B cell (primary cell): Measurements from ENCODE around the gene CNTN2. TPM values are rescaled to one million over a fixed set of nuclear protein-coding genes. Genes with fewer than 3 reads are reported as not detected.

ENCODE experiments used
- ATAC-seq: fragments of 200-7000 bp; cut with Tn5 transposase; one replicate; pipeline ENCODE4 v1.10.0; 2021; ENCODE audit warnings: low read depth, mild to moderate bottlenecking, moderate number of reproducible peaks, moderate library complexity
- CTCF ChIA-PET: fragments of 350-600 bp; sonication (Branson Sonifier 250); formaldehyde crosslinking; loops from one replicate; lab custom pipeline; 2021; ENCODE audit warnings: antibody characterized with exemption, inconsistent platforms; lab: Charles Lee
- POLR2A ChIA-PET: fragments of 350-600 bp; sonication (Branson Sonifier 250); formaldehyde crosslinking; loops from one replicate; lab custom pipeline; 2021; ENCODE audit warnings: antibody characterized with exemption; lab: Charles Lee
- DNase-seq: peaks from one replicate; pipeline ENCODE4 v3.0.0; 2013
- H2AFZ ChIP-seq: 2 replicates; pipeline ENCODE4 v1.6.1; 2012; ENCODE audit warnings: mild to moderate bottlenecking, low read depth, low read length; ENCODE audit not compliant: insufficient read depth, poor library complexity, severe bottlenecking
- H3K27ac ChIP-seq, 2 donors: 1 replicate in 1 of 2; 2 replicates in 1 of 2; pipeline ENCODE4 v1.5.1; 2012 to 2013; ENCODE audit warnings: low read length in 2 of 2, mild to moderate bottlenecking in 2 of 2, moderate library complexity in 1 of 2
- H3K27me3 ChIP-seq, 4 experiments: fragments of 200-600 bp in 1 of 4; sonication (generic) in 1 of 4; replicated peaks in 1 of 4; 1 replicate in 2 of 4; 2 replicates in 2 of 4; pipeline versions ENCODE4 v1.6.1 to v1.7.0; 2013 to 2016; ENCODE audit warnings: low read length in 3 of 4, mild to moderate bottlenecking in 2 of 4, mixed read lengths in 1 of 4, moderate library complexity in 1 of 4; ENCODE audit not compliant: insufficient read depth in 4 of 4, control insufficient read depth in 3 of 4; ENCODE audit errors: control extremely low read depth in 1 of 4
- H3K36me3 ChIP-seq, 2 experiments: replicated peaks in 1 of 2; 1 replicate in 1 of 2; 2 replicates in 1 of 2; pipeline versions ENCODE4 v1.6.1 to v1.7.1; 2013; ENCODE audit warnings: low read length in 1 of 2; ENCODE audit not compliant: insufficient read depth in 2 of 2, control insufficient read depth in 1 of 2; ENCODE audit errors: control extremely low read depth in 1 of 2, extremely low read depth in 1 of 2
- H3K4me1 ChIP-seq, 2 donors: fragments of 200-600 bp in 1 of 2; sonication (generic) in 1 of 2; 1 replicate in 1 of 2; 2 replicates in 1 of 2; pipeline versions ENCODE4 v1.5.1 to v1.6.1; 2013 to 2017; ENCODE audit warnings: low read length in 2 of 2; ENCODE audit not compliant: control insufficient read depth in 2 of 2, insufficient read depth in 2 of 2
- H3K4me2 ChIP-seq: replicated peaks from 2 replicates; pipeline ENCODE3; 2012; ENCODE audit warnings: mild to moderate bottlenecking, low read depth, low read length; ENCODE audit not compliant: poor library complexity, severe bottlenecking
- H3K4me3 ChIP-seq, 5 experiments: fragments of 200-600 bp in 1 of 5; sonication (generic) in 1 of 5; 1 replicate in 3 of 5; 2 replicates in 2 of 5; pipeline versions ENCODE4 v1.5.1 to v1.7.0; 2011 to 2016; ENCODE audit warnings: low read length in 4 of 5, mild to moderate bottlenecking in 4 of 5, low read depth in 2 of 5, control low read depth in 1 of 5, moderate library complexity in 1 of 5; ENCODE audit not compliant: insufficient read depth in 1 of 5; ENCODE audit errors: control extremely low read depth in 1 of 5, extremely low read depth in 1 of 5
- H3K79me2 ChIP-seq: fragments of 200-600 bp; sonication (generic); one replicate; pipeline ENCODE4 v1.6.0; 2016; ENCODE audit warnings: low read length; ENCODE audit not compliant: control insufficient read depth, insufficient read depth
- H3K9ac ChIP-seq: fragments of 200-600 bp; sonication (generic); 2 replicates; pipeline ENCODE4 v1.6.1; 2017; ENCODE audit warnings: mild to moderate bottlenecking, low read length, moderate library complexity
- H3K9me3 ChIP-seq, 3 donors: one replicate each; pipeline versions ENCODE4 v1.6.1 to v1.7.1; 2013; ENCODE audit warnings: low read length in 2 of 3; ENCODE audit not compliant: control insufficient read depth in 2 of 3, insufficient read depth in 1 of 3; ENCODE audit errors: control extremely low read depth in 1 of 3
- H4K20me1 ChIP-seq: 2 replicates; pipeline ENCODE4 v1.6.0; 2012; ENCODE audit warnings: mild to moderate bottlenecking, low read length; ENCODE audit not compliant: insufficient read depth, control insufficient read depth, poor library complexity, severe bottlenecking
- H3K27ac Mint-ChIP-seq: one replicate; pipeline ENCODE4 v1.8.0; 2021; ENCODE audit warnings: mixed read lengths
- H3K27me3 Mint-ChIP-seq: one replicate; pipeline ENCODE4 v1.8.0; 2021; ENCODE audit warnings: mixed read lengths
- H3K4me1 Mint-ChIP-seq: one replicate; pipeline ENCODE4 v1.8.0; 2021; ENCODE audit warnings: mixed read lengths
- H3K4me3 Mint-ChIP-seq: one replicate; pipeline ENCODE4 v1.8.0; 2021; ENCODE audit warnings: mixed read lengths
- H3K9me3 Mint-ChIP-seq: one replicate; pipeline ENCODE4 v1.8.0; 2022; ENCODE audit warnings: mixed read lengths; ENCODE audit not compliant: insufficient read depth
- CTCF ChIP-seq: fragments of 200-600 bp; IDR thresholded peaks from one replicate; pipeline ENCODE4 v1.8.0; 2022; ENCODE audit warnings: antibody characterized with exemption, mild to moderate bottlenecking
- EZH2 ChIP-seq: IDR thresholded peaks from 2 replicates; pipeline ENCODE4 v1.6.1; 2012; ENCODE audit warnings: borderline replicate concordance, low read depth, mild to moderate bottlenecking, moderate library complexity, low read length; ENCODE audit not compliant: insufficient read depth, poor library complexity, severe bottlenecking
- WGBS: methylation state at CpG from one replicate; pipeline ENCODE4 v1.1.5; 2013; ENCODE audit warnings: missing lambda C conversion rate; ENCODE audit not compliant: insufficient coverage; 5-methylcytosine and 5-hydroxymethylcytosine counted together
- intact Hi-C: fragments of 100-400 bp; cut with micrococcal nuclease; formaldehyde crosslinking; loops from one replicate; pipeline ENCODE4 v1.10.0; 2022
- polyA plus RNA-seq: library from polyadenylated mRNA; depleted of rRNA; stranded (reverse); fragments of >200 nt; gene quantifications from 2 replicates; pipeline ENCODE4 v1.2.3, GENCODE V29; 2012
- total RNA-seq, 2 donors: library from RNA; stranded (reverse); fragments of 120-200 nt in 1 of 2; gene quantifications; 1 replicate in 1 of 2; 2 replicates in 1 of 2; pipeline versions ENCODE4 v1.2.3 to v1.2.4, GENCODE V29; 2013 to 2022

CNTN2 gene
- total and polyA plus RNA-seq, 2 donors (not counting 1 experiment from before 2014, with no cell fraction given): not detected

- no peaks in the 10 kb centered on the region for H3K9me3 Mint-ChIP-seq
- Histone ChIP-seq H3K27ac (no peak overlapping the region), H3K4me1 (no peaks in the 10 kb centered on the region), H3K4me3 (no peak overlapping the region), H3K79me2 (no peaks in the 10 kb centered on the region), H3K9me3 (no peaks in the 10 kb centered on the region), H4K20me1 (no peaks in the 10 kb centered on the region), H3K27me3 (no peaks in the 10 kb centered on the region), H3K36me3 (no peaks in the 10 kb centered on the region), H2AFZ (no peak overlapping the region), H3K9ac (no peak overlapping the region), H3K4me2 (no peak overlapping the region)
- 98% methylated on average over 5 of the region's 7 CpGs for whole genome bisulfite sequencing
- no peak for ATAC-seq
- POLR2A ChIA-PET: no interaction called here
- DNase-seq: no peak
- H3K4me3 Mint-ChIP-seq: no peak overlapping the region
- H3K4me1 Mint-ChIP-seq: no peaks in the 10 kb centered on the region
- H3K27ac Mint-ChIP-seq: no peak overlapping the region
- H3K27me3 Mint-ChIP-seq: no peaks in the 10 kb centered on the region
- intact Hi-C loops: no loop called here
- TF ChIP-seq EZH2 (no peak), CTCF (no peak)
- CTCF ChIA-PET: interaction anchor here (2.0 kb wide), 1 partner anchor 16 kb away, joined by 10 read pairs; no protein-coding TSS in a partner anchor
Observed at GRCh38 chr1:205077158-205077933, 34.3 kb downstream of the CNTN2 start.

GRCh38 chr1:205077934-205078311 is 34.9 kb downstream of the CNTN2 start:
- Mint-ChIP-seq H3K27ac (no peak overlapping the region), H3K9me3 (no peaks in the 10 kb centered on the region), H3K27me3 (no peaks in the 10 kb centered on the region), H3K4me1 (no peaks in the 10 kb centered on the region), H3K4me3 (no peak overlapping the region)
- Histone ChIP-seq H3K36me3 (no peaks in the 10 kb centered on the region), H3K4me1 (no peaks in the 10 kb centered on the region), H2AFZ (no peak overlapping the region), H3K4me2 (no peak overlapping the region), H3K4me3 (no peak overlapping the region), H3K79me2 (no peaks in the 10 kb centered on the region), H3K27me3 (no peaks in the 10 kb centered on the region), H3K9ac (no peak overlapping the region), H4K20me1 (no peaks in the 10 kb centered on the region), H3K27ac (no peak overlapping the region), H3K9me3 (no peaks in the 10 kb centered on the region)
- intact Hi-C loops: no loop called here
- TF ChIP-seq EZH2: no peak
- TF ChIP-seq CTCF: no peak
- POLR2A ChIA-PET: no interaction called here
- no CpG with 5 or more reads among the region's 1 CpG for WGBS
- ATAC-seq: no peak
- CTCF ChIA-PET: no interaction called here
- no peak for DNase-seq
